Activated CD8-positive, alpha-beta T cell treated with anti-CD3 and anti-CD28 coated beads for 36 hours (primary cell): Measurements from ENCODE around the gene ZC3H10. TPM values are rescaled to one million over a fixed set of nuclear protein-coding genes. Genes with fewer than 3 reads are reported as not detected.

ENCODE experiments used
- ATAC-seq: fragments of 200-7000 bp; cut with Tn5 transposase; one replicate; pipeline ENCODE4 v1.10.0; 2021; ENCODE audit warnings: mild to moderate bottlenecking, moderate library complexity
- CTCF ChIA-PET: fragments of 350-600 bp; sonication (Branson Sonifier 250); formaldehyde crosslinking; loops from one replicate; lab custom pipeline; 2021; ENCODE audit warnings: antibody characterized with exemption; lab: Charles Lee
- POLR2A ChIA-PET: fragments of 350-600 bp; sonication (Branson Sonifier 250); formaldehyde crosslinking; loops from one replicate; lab custom pipeline; 2021; ENCODE audit warnings: antibody characterized with exemption; lab: Charles Lee
- DNase-seq: peaks from one replicate; pipeline ENCODE4 v3.0.0-alpha.2; 2020
- H3K27ac Mint-ChIP-seq: one replicate; pipeline ENCODE4 v1.8.0; 2021; ENCODE audit warnings: mild to moderate bottlenecking, mixed read lengths
- H3K27me3 Mint-ChIP-seq: one replicate; pipeline ENCODE4 v1.8.0; 2021; ENCODE audit warnings: mixed read lengths
- H3K36me3 Mint-ChIP-seq: one replicate; pipeline ENCODE4 v1.8.0; 2021; ENCODE audit warnings: low read depth, mixed read lengths
- H3K4me1 Mint-ChIP-seq: one replicate; pipeline ENCODE4 v1.8.0; 2021; ENCODE audit warnings: low read depth, mixed read lengths
- H3K4me3 Mint-ChIP-seq: one replicate; pipeline ENCODE4 v1.8.0; 2021; ENCODE audit warnings: mild to moderate bottlenecking, moderate library complexity, mixed read lengths
- H3K9me3 Mint-ChIP-seq: one replicate; pipeline ENCODE4 v1.8.0; 2021; ENCODE audit warnings: mixed read lengths
- CTCF ChIP-seq: fragments of 200-600 bp; IDR thresholded peaks from one replicate; pipeline ENCODE4 v1.8.0; 2022; ENCODE audit warnings: antibody characterized with exemption, mild to moderate bottlenecking
- intact Hi-C: fragments of 100-400 bp; cut with micrococcal nuclease; formaldehyde crosslinking; loops from one replicate; pipeline ENCODE4 v1.10.0; 2022
- total RNA-seq, 2 experiments: library from RNA; stranded (reverse); gene quantifications; one replicate each; pipeline ENCODE4 v1.2.3, GENCODE V29; 2021

Gene ZC3H10
- total RNA-seq, 2 experiments from 2014 or later, result 6.8 to 7.2 TPM

- Mint-ChIP-seq H3K4me1 (peaks cover 27% of the 10 kb centered on the region), H3K4me3 (peak overlapping the region; percentile 95), H3K36me3 (peaks cover 63% of the 10 kb centered on the region), H3K9me3 (no peaks in the 10 kb centered on the region), H3K27me3 (no peaks in the 10 kb centered on the region), H3K27ac (peak overlapping the region; percentile 98)
- ATAC-seq (peak; percentile 54), DNase-seq (peak; percentile 82)
- ChIA-PET CTCF (interaction anchor here (0.8 to 3.9 kb wide), 8 partner anchors 14 to 422 kb away, joined by 3 to 25 read pairs (median 6); partner anchors contain the start of genes ESYT1, SMARCC2 and ZC3H10), POLR2A (interaction anchor here (0.7 to 5.7 kb wide), 20 partner anchors 9 to 129 kb away, joined by 3 to 51 read pairs (median 9); partner anchors contain the start of genes ESYT1, MYL6B, SMARCC2 and ZC3H10)
- intact Hi-C loops, result no loop called here
- TF ChIP-seq CTCF, result no peak
Observed at GRCh38 chr12:56160193-56160763, 42.2 kb downstream of the ZC3H10 start.

- peaks cover 22% of the 10 kb centered on the region for H3K4me1 Mint-ChIP-seq
- H3K27me3 Mint-ChIP-seq, result no peaks in the 10 kb centered on the region
- no peak for DNase-seq
- H3K27ac Mint-ChIP-seq, result peak overlapping the region; percentile 98
- POLR2A ChIA-PET, result interaction anchor here (0.6 to 5.7 kb wide), 20 partner anchors 10 to 155 kb away, joined by 3 to 51 read pairs (median 7); partner anchors contain the start of genes CNPY2, ESYT1, MYL6B and PA2G4
- peak overlapping the region; percentile 95 for H3K4me3 Mint-ChIP-seq
- TF ChIP-seq CTCF, result no peak
- CTCF ChIA-PET, result interaction anchor here (0.8 to 3.9 kb wide), 7 partner anchors 26 to 423 kb away, joined by 4 to 25 read pairs (median 6); partner anchors contain the start of genes ESYT1, SMARCC2 and ZC3H10
- intact Hi-C loops, result no loop called here
- ATAC-seq, result no peak
- H3K9me3 Mint-ChIP-seq, result no peaks in the 10 kb centered on the region
- H3K36me3 Mint-ChIP-seq, result peaks cover 61% of the 10 kb centered on the region
Observed at GRCh38 chr12:56160894-56161689, 43.0 kb downstream of the ZC3H10 start.

GRCh38 chr12:56161690-56162351 is 43.8 kb downstream of the ZC3H10 start:
- no peaks in the 10 kb centered on the region for H3K27me3 Mint-ChIP-seq
- H3K4me1 Mint-ChIP-seq, result peaks cover 22% of the 10 kb centered on the region
- H3K9me3 Mint-ChIP-seq, result no peaks in the 10 kb centered on the region
- intact Hi-C loops, result no loop called here
- TF ChIP-seq CTCF, result no peak
- H3K36me3 Mint-ChIP-seq, result peaks cover 61% of the 10 kb centered on the region
- POLR2A ChIA-PET, result interaction anchor here (0.6 to 5.7 kb wide), 20 partner anchors 9 to 154 kb away, joined by 3 to 51 read pairs (median 6); partner anchors contain the start of genes CNPY2, ESYT1, MYL6B and PA2G4
- DNase-seq, result no peak
- H3K4me3 Mint-ChIP-seq, result peak overlapping the region; percentile 95
- H3K27ac Mint-ChIP-seq, result peak overlapping the region; percentile 98
- CTCF ChIA-PET, result interaction anchor here (0.9 to 3.9 kb wide), 6 partner anchors 25 to 44 kb away, joined by 5 to 25 read pairs (median 6); partner anchors contain the start of genes ESYT1, SMARCC2 and ZC3H10
- ATAC-seq, result no peak

GRCh38 chr12:56162468-56163290 is 44.6 kb downstream of the ZC3H10 start:
- H3K27ac Mint-ChIP-seq, result peak overlapping the region; percentile 9
- no peak for DNase-seq
- no peak overlapping the region for H3K4me3 Mint-ChIP-seq
- ChIA-PET POLR2A (interaction anchor here (0.7 to 5.7 kb wide), 17 partner anchors 8 to 59 kb away, joined by 3 to 51 read pairs (median 7); partner anchors contain the start of genes ESYT1, PA2G4 and ZC3H10), CTCF (interaction anchor here (1.4 to 3.9 kb wide), 2 partner anchors 26 to 35 kb away, joined by 5 to 25 read pairs; partner anchors contain the start of genes ESYT1 and SMARCC2)
- no peaks in the 10 kb centered on the region for H3K27me3 Mint-ChIP-seq
- intact Hi-C loops, result no loop called here
- no peak for TF ChIP-seq CTCF
- peaks cover 18% of the 10 kb centered on the region for H3K4me1 Mint-ChIP-seq
- ATAC-seq, result no peak
- H3K9me3 Mint-ChIP-seq, result no peaks in the 10 kb centered on the region
- H3K36me3 Mint-ChIP-seq, result peaks cover 64% of the 10 kb centered on the region
